HCT116 (cell line): Measurements from ENCODE around the gene GRAMD4. TPM values are rescaled to one million over a fixed set of nuclear protein-coding genes. Genes with fewer than 3 reads are reported as not detected.

Source experiments
- ATAC-seq: fragments of 200-7000 bp; cut with Tn5 transposase; 2 replicates; pipeline ENCODE4 v1.9.1; 2020; ENCODE audit warnings: mild to moderate bottlenecking, moderate library complexity
- BruUV-seq: library from RNA; stranded (reverse); fragments of 400-500 nt; replicated peaks from 2 replicates; lab custom pipeline; 2021; lab: Mats Ljungman, UMichigan
- CTCF ChIA-PET: fragments of 300-600 bp; sonication (Branson Sonifier 250); formaldehyde crosslinking; loops from one replicate; lab custom pipeline; 2021; ENCODE audit warnings: antibody characterized with exemption; lab: Charles Lee
- POLR2A ChIA-PET: fragments of 300-600, 350-600 bp; sonication (Branson Sonifier 250); formaldehyde crosslinking; loops from one replicate; lab custom pipeline; 2021; ENCODE audit warnings: antibody characterized with exemption; lab: Charles Lee
- RAD21 ChIA-PET, 2 experiments: fragments of 300-600 bp; sonication (Branson Sonifier 250); formaldehyde crosslinking; loops; one replicate each; lab custom pipeline; 2023; ENCODE audit warnings: low total read pairs in 2 of 2; ENCODE audit not compliant: uncharacterized antibody in 2 of 2, unreplicated experiment in 2 of 2, low non-redundant PET in 1 of 2; lab: Charles Lee
- DNase-seq: peaks from one replicate; pipeline ENCODE4 v3.0.0-alpha.2; 2010; ENCODE audit warnings: low read depth, low spot score
- H2AFZ ChIP-seq: fragments of 200-600 bp; shearing (Covaris generic), sonication (generic); 2 replicates; pipeline ENCODE4 v1.6.1; 2017; ENCODE audit warnings: low read depth, mixed run types, mixed read lengths, antibody characterized with exemption, low read length; ENCODE audit not compliant: poor library complexity, severe bottlenecking
- H3K27ac ChIP-seq: 2 replicates; pipeline ENCODE4 v1.5.1; 2012; ENCODE audit warnings: low read depth, low read length
- H3K27me3 ChIP-seq: fragments of 200-600 bp; sonication (generic); 2 replicates; pipeline ENCODE4 v1.6.1; 2016; ENCODE audit warnings: mixed run types, low read length, mixed read lengths; ENCODE audit not compliant: insufficient read depth
- H3K36me3 ChIP-seq, 2 experiments: fragments of 200-500 bp in 1 of 2; fragments of 200-600 bp in 1 of 2; sonication (Bioruptor generic) in 1 of 2; sonication (generic) in 1 of 2; 2 replicates each; pipeline versions ENCODE4 v1.5.1 to v1.6.1; 2014 to 2016; ENCODE audit warnings: low read length in 2 of 2, inconsistent platforms in 1 of 2, mixed read lengths in 1 of 2, mixed run types in 1 of 2; ENCODE audit not compliant: insufficient read depth in 2 of 2, control insufficient read depth in 1 of 2
- H3K4me1 ChIP-seq, 2 experiments: fragments of 200-600 bp in 1 of 2; sonication (generic) in 1 of 2; 2 replicates each; pipeline versions ENCODE4 v1.5.1 to v1.6.1; 2012 to 2017; ENCODE audit warnings: low read length in 2 of 2, inconsistent platforms in 1 of 2, mild to moderate bottlenecking in 1 of 2, mixed read lengths in 1 of 2, mixed run types in 1 of 2, moderate library complexity in 1 of 2; ENCODE audit not compliant: insufficient read depth in 2 of 2, control insufficient read depth in 1 of 2
- H3K4me2 ChIP-seq: fragments of 200-600 bp; sonication (generic); 2 replicates; pipeline ENCODE4 v1.6.1; 2017; ENCODE audit warnings: mixed run types, low read length, mixed read lengths
- H3K4me3 ChIP-seq, 2 experiments: fragments of 200-600 bp in 1 of 2; sonication (generic) in 1 of 2; replicated peaks in 1 of 2; 2 replicates each; pipeline ENCODE4 v1.5.1; 2011 to 2016; ENCODE audit warnings: low read length in 2 of 2, control low read depth in 1 of 2, low read depth in 1 of 2, mild to moderate bottlenecking in 1 of 2, mixed read lengths in 1 of 2, mixed run types in 1 of 2
- H3K79me2 ChIP-seq: fragments of 200-600 bp; sonication (generic); 2 replicates; pipeline ENCODE4 v1.6.1; 2017; ENCODE audit warnings: mild to moderate bottlenecking, mixed run types, low read length, moderate library complexity, mixed read lengths; ENCODE audit not compliant: insufficient read depth
- H3K9ac ChIP-seq: fragments of 200-600 bp; sonication (generic); 2 replicates; pipeline ENCODE4 v1.6.1; 2016; ENCODE audit warnings: low read length, mixed read lengths
- H3K9me2 ChIP-seq: fragments of 200-600 bp; sonication (generic), shearing (Covaris generic); 2 replicates; pipeline ENCODE4 v1.6.1; 2017; ENCODE audit warnings: mixed run types, mild to moderate bottlenecking, moderate library complexity; ENCODE audit not compliant: insufficient read depth
- H3K9me3 ChIP-seq, 2 experiments: fragments of 200-500 bp in 1 of 2; fragments of 200-600 bp in 1 of 2; sonication (Bioruptor generic) in 1 of 2; sonication (generic) in 1 of 2; 2 replicates each; pipeline ENCODE4 v1.6.1; 2014 to 2017; ENCODE audit warnings: low read length in 2 of 2, mixed read lengths in 2 of 2, inconsistent platforms in 1 of 2, low read depth in 1 of 2, mild to moderate bottlenecking in 1 of 2, mixed run types in 1 of 2, moderate library complexity in 1 of 2; ENCODE audit not compliant: control insufficient read depth in 1 of 2, insufficient read depth in 1 of 2
- H4K20me1 ChIP-seq: fragments of 200-600 bp; sonication (generic), shearing (Covaris generic); 2 replicates; pipeline ENCODE4 v1.6.1; 2017; ENCODE audit warnings: mixed run types, mild to moderate bottlenecking, moderate library complexity; ENCODE audit not compliant: insufficient read depth
- CBX3 ChIP-seq: IDR thresholded peaks from 2 replicates; pipeline ENCODE4 v1.6.1; 2012; ENCODE audit warnings: low read depth
- CTCF ChIP-seq, 3 experiments: fragments of 200-600 bp in 1 of 3; sonication (generic) in 1 of 3; IDR thresholded peaks in 2 of 3; conservative IDR thresholded peaks in 1 of 3; 2 replicates each; pipeline ENCODE4 v1.5.1; 2012 to 2017; ENCODE audit warnings: low read depth in 2 of 3, low read length in 2 of 3, antibody characterized with exemption in 1 of 3, borderline replicate concordance in 1 of 3, control low read depth in 1 of 3, mild to moderate bottlenecking in 1 of 3, mixed read lengths in 1 of 3, mixed run types in 1 of 3, moderate library complexity in 1 of 3; ENCODE audit not compliant: insufficient read depth in 1 of 3
- ELF1 ChIP-seq: IDR thresholded peaks from 2 replicates; pipeline ENCODE4 v1.6.1; 2012; ENCODE audit warnings: low read depth, borderline replicate concordance
- EZH2 ChIP-seq: fragments of 200-600 bp; sonication (generic); IDR thresholded peaks from 2 replicates; pipeline ENCODE4 v1.6.1; 2017; ENCODE audit warnings: antibody characterized with exemption, mixed run types
- EZH2phosphoT487 ChIP-seq: fragments of 200-600 bp; IDR thresholded peaks from 2 replicates; pipeline ENCODE4 v1.6.1; 2018; ENCODE audit warnings: antibody characterized with exemption, borderline replicate concordance
- FOSL1 ChIP-seq: IDR thresholded peaks from 2 replicates; pipeline ENCODE4 v1.6.1; 2012; ENCODE audit warnings: low read depth
- JUND ChIP-seq: IDR thresholded peaks from 2 replicates; pipeline ENCODE4 v1.6.1; 2012
- POLR2A ChIP-seq: IDR thresholded peaks from 2 replicates; pipeline ENCODE4 v1.7.0; 2011; ENCODE audit warnings: borderline replicate concordance; ENCODE audit not compliant: insufficient read depth, insufficient read length; ENCODE audit errors: extremely low read depth
- POLR2AphosphoS5 ChIP-seq: IDR thresholded peaks from 2 replicates; pipeline ENCODE4 v1.6.1; 2011; ENCODE audit warnings: mild to moderate bottlenecking, low read depth, low read length, moderate library complexity
- REST ChIP-seq: IDR thresholded peaks from 2 replicates; pipeline ENCODE4 v1.6.1; 2012; ENCODE audit warnings: low read depth
- SIN3A ChIP-seq: IDR thresholded peaks from 2 replicates; pipeline ENCODE4 v1.6.1; 2012; ENCODE audit warnings: low read depth
- SP1 ChIP-seq: IDR thresholded peaks from 2 replicates; pipeline ENCODE4 v1.6.1; 2012; ENCODE audit warnings: low read depth
- SRF ChIP-seq: IDR thresholded peaks from 2 replicates; pipeline ENCODE4 v1.6.1; 2012; ENCODE audit warnings: low read depth
- TCF7L2 ChIP-seq: IDR thresholded peaks from 2 replicates; pipeline ENCODE4 v1.7.0; 2011; ENCODE audit warnings: borderline replicate concordance, inconsistent platforms; ENCODE audit not compliant: insufficient read depth, insufficient read length; ENCODE audit errors: extremely low read depth
- YY1 ChIP-seq: IDR thresholded peaks from 2 replicates; pipeline ENCODE4 v1.6.1; 2011; ENCODE audit warnings: low read length, low read depth, moderate library complexity, mild to moderate bottlenecking; ENCODE audit not compliant: insufficient replicate concordance; ENCODE audit errors: extremely low read depth
- ZFX ChIP-seq: fragments of 450-650 bp; IDR thresholded peaks from 2 replicates; pipeline ENCODE4 v1.6.1; 2017
- ZNF274 ChIP-seq: fragments of 200-500 bp; sonication (Bioruptor generic); IDR thresholded peaks from 2 replicates; pipeline ENCODE4 v1.6.1; 2014; ENCODE audit warnings: mild to moderate bottlenecking, low read depth, low read length, inconsistent platforms
- intact Hi-C: fragments of 100-400 bp; cut with micrococcal nuclease; formaldehyde crosslinking; loops from 2 replicates; pipeline ENCODE4 v1.10.0; 2022
- total RNA-seq: library from RNA; stranded (reverse); gene quantifications from one replicate; pipeline ENCODE4 v1.2.1, GENCODE V29; 2021; ENCODE audit not compliant: unreplicated experiment

The GRAMD4 gene
- total RNA-seq, 1 experiment from 2014 or later = 25.8 TPM

GRCh38 chr22:46703996-46704370 is 83.8 kb downstream of the GRAMD4 start (continued):
- no peak for TF ChIP-seq CTCF (IDR thresholded peaks at IDR 0.05 in 2 of 3, conservative IDR thresholded peaks at IDR 0.05 in 1 of 3; ENCODE audit: borderline replicate concordance in 1 of 3, insufficient read depth in 1 of 3, low read depth in 2 of 3, low read length in 2 of 3)
- no peak for TF ChIP-seq SP1
- no peak for TF ChIP-seq ZNF274
- no peak for TF ChIP-seq JUND
- no peak for TF ChIP-seq FOSL1
- TF ChIP-seq EZH2phosphoT487 = no peak
- no peak for TF ChIP-seq YY1
- no peak for TF ChIP-seq SRF

GRCh38 chr22:46706060-46706459 is 85.9 kb downstream of the GRAMD4 start:
- no peak overlapping the region for H3K4me2 ChIP-seq
- no peak for DNase-seq
- H3K79me2 ChIP-seq = no peaks in the 10 kb centered on the region
- H3K9me3 ChIP-seq = no peaks in the 10 kb centered on the region
- ChIA-PET CTCF (no interaction called here), POLR2A (no interaction called here), RAD21 (no interaction called here)
- H3K9me2 ChIP-seq = no peaks in the 10 kb centered on the region
- H3K36me3 ChIP-seq = peaks cover 12 to 26% of the 10 kb centered on the region in 2 experiments
- H3K27ac ChIP-seq = no peak overlapping the region
- H4K20me1 ChIP-seq = no peaks in the 10 kb centered on the region
- H3K4me3 ChIP-seq = no peak overlapping the region
- H2AFZ ChIP-seq = no peak overlapping the region
- no peaks in the 10 kb centered on the region for H3K27me3 ChIP-seq
- H3K4me1 ChIP-seq = no peaks in the 10 kb centered on the region
- TF ChIP-seq CTCF (IDR thresholded peaks at IDR 0.05 in 2 of 3, conservative IDR thresholded peaks at IDR 0.05 in 1 of 3; ENCODE audit: borderline replicate concordance in 1 of 3, insufficient read depth in 1 of 3, low read depth in 2 of 3, low read length in 2 of 3) (no peak), SRF (no peak), CBX3 (no peak), TCF7L2 (no peak), ZFX (no peak), REST (no peak), ELF1 (no peak), SIN3A (no peak), POLR2A (no peak), JUND (no peak), POLR2AphosphoS5 (no peak), EZH2 (no peak)
- intact Hi-C loops = no loop called here
- H3K9ac ChIP-seq = no peak overlapping the region
- no peak for ATAC-seq
- no TSS peak for BruUV-seq
